Thyroid gland (tissue), 4 donors: ENCODE results near the gene KCNQ1. TPM values are rescaled to one million over a fixed set of nuclear protein-coding genes. Genes with fewer than 3 reads are reported as not detected.
"Not testable (repeated sequence)": the region's sequence is repeated elsewhere in the genome, so short reads cannot be mapped to it uniquely, and the experiment has no call there.

Source experiments
- DNase-seq, 2 donors: peaks; one replicate each; pipeline ENCODE4 v3.0.0-alpha.2; 2019
- H3K27ac ChIP-seq, 3 donors: fragments of 200-600 bp; sonication (generic); 1 replicate in 2 of 3; 2 replicates in 1 of 3; pipeline ENCODE4 v1.5.1; 2016 to 2019; ENCODE audit warnings: mild to moderate bottlenecking in 1 of 3, moderate library complexity in 1 of 3
- H3K27me3 ChIP-seq: fragments of 200-600 bp; sonication (generic); one replicate; pipeline ENCODE4 v1.5.1; 2019
- H3K36me3 ChIP-seq, 2 donors: fragments of 200-600 bp; sonication (generic); one replicate each; pipeline ENCODE4 v1.5.1; 2016 to 2019
- H3K4me1 ChIP-seq, 2 donors: fragments of 200-600 bp; sonication (generic); one replicate each; pipeline ENCODE4 v1.5.1; 2017 to 2019
- H3K4me3 ChIP-seq, 3 donors: fragments of 200-600 bp; sonication (generic); replicated peaks in 1 of 3; 1 replicate in 2 of 3; 2 replicates in 1 of 3; pipeline ENCODE4 v1.5.1; 2016; ENCODE audit warnings: mild to moderate bottlenecking in 1 of 3
- H3K9me3 ChIP-seq: fragments of 200-600 bp; sonication (generic); one replicate; pipeline ENCODE4 v1.5.1; 2017
- CTCF ChIP-seq, 6 experiments: fragments of 200-600 bp in 3 of 6; fragments of 450-650 bp in 3 of 6; sonication (generic) in 3 of 6; IDR thresholded peaks; one replicate each; pipeline ENCODE4 v1.5.1; 2016 to 2019; ENCODE audit warnings: antibody characterized with exemption in 6 of 6, mild to moderate bottlenecking in 2 of 6, inconsistent platforms in 1 of 6, moderate library complexity in 1 of 6
- POLR2A ChIP-seq, 2 donors: fragments of 450-650 bp; IDR thresholded peaks; one replicate each; pipeline ENCODE4 v1.6.1; 2017; ENCODE audit warnings: antibody characterized with exemption in 2 of 2, mild to moderate bottlenecking in 2 of 2, moderate library complexity in 1 of 2
- WGBS, 2 donors: methylation state at CpG; one replicate each; pipeline ENCODE4 v1.1.5; 2017; 5-methylcytosine and 5-hydroxymethylcytosine counted together
- intact Hi-C: fragments of 100-400 bp; cut with DNase I; formaldehyde crosslinking; loops from one replicate; pipeline ENCODE4 v1.15.1; 2023
- total RNA-seq, 4 donors: library from RNA; depleted of rRNA; stranded (reverse); fragments of >200 nt; gene quantifications; one replicate each; pipeline ENCODE4 v1.2.3, GENCODE V29; 2016

KCNQ1 gene
- total RNA-seq, 4 donors from 2014 or later = 51.3 to 103 (median 97.8) TPM

GRCh38 chr11:2477936-2478335 lies 33.1 kb downstream of the KCNQ1 start:
- DNase-seq = no peak
- Histone ChIP-seq H3K4me3 (no peak overlapping the region), H3K27ac (peak overlapping the region in 1 of 3 donors; percentile 17), H3K9me3 (no peaks in the 10 kb centered on the region), H3K27me3 (no peaks in the 10 kb centered on the region), H3K36me3 (no peaks in the 10 kb centered on the region), H3K4me1 (peaks cover 19 to 33% of the 10 kb centered on the region in 2 donors)
- intact Hi-C loops = no loop called here
- 91 to 92% methylated on average over 8 of the region's 8 CpGs for WGBS, 2 donors
- no peak for TF ChIP-seq CTCF (IDR thresholded peaks at IDR 0.05)

GRCh38 chr11:2480067-2480873 lies 35.5 kb downstream of the KCNQ1 start:
- WGBS, 2 donors = 70 to 83% methylated on average over 6 of the region's 6 CpGs
- DNase-seq, H3K36me3 ChIP-seq, H3K27me3 ChIP-seq, H3K4me3 ChIP-seq, H3K27ac ChIP-seq, intact Hi-C loops, H3K9me3 ChIP-seq: not testable (repeated sequence)
- H3K4me1 ChIP-seq = peaks cover 34 to 35% of the 10 kb centered on the region in 2 donors

GRCh38 chr11:2480874-2481220 lies 36.0 kb downstream of the KCNQ1 start:
- Histone ChIP-seq H3K4me1 (peaks cover 34 to 35% of the 10 kb centered on the region in 2 donors), H3K36me3 (no peaks in the 10 kb centered on the region), H3K27me3 (no peaks in the 10 kb centered on the region), H3K4me3 (no peak overlapping the region), H3K9me3 (no peaks in the 10 kb centered on the region), H3K27ac (no peak overlapping the region)
- TF ChIP-seq POLR2A (IDR thresholded peaks at IDR 0.05) (no peak), CTCF (IDR thresholded peaks at IDR 0.05) (no peak)
- 73 to 80% methylated on average over 7 of the region's 7 CpGs for whole genome bisulfite sequencing, 2 donors
- no peak for DNase-seq
- intact Hi-C loops = no loop called here

GRCh38 chr11:2481253-2481652 lies 36.4 kb downstream of the KCNQ1 start:
- H3K4me3 ChIP-seq = no peak overlapping the region
- intact Hi-C loops = no loop called here
- no peak for DNase-seq
- 76 to 81% methylated on average over 14 of the region's 14 CpGs for WGBS, 2 donors
- TF ChIP-seq CTCF (IDR thresholded peaks at IDR 0.05) (no peak), POLR2A (IDR thresholded peaks at IDR 0.05) (no peak)
- H3K9me3 ChIP-seq = no peaks in the 10 kb centered on the region
- H3K36me3 ChIP-seq = no peaks in the 10 kb centered on the region
- peaks cover 31 to 35% of the 10 kb centered on the region in 2 donors for H3K4me1 ChIP-seq
- no peak overlapping the region for H3K27ac ChIP-seq
- H3K27me3 ChIP-seq = no peaks in the 10 kb centered on the region

GRCh38 chr11:2482204-2482603 lies 37.4 kb downstream of the KCNQ1 start:
- Histone ChIP-seq H3K4me3 (no peak overlapping the region), H3K27me3 (no peaks in the 10 kb centered on the region), H3K27ac (peak overlapping the region; percentile 3 to 76 (median 23)), H3K36me3 (no peaks in the 10 kb centered on the region), H3K9me3 (no peaks in the 10 kb centered on the region), H3K4me1 (peaks cover 26% of the 10 kb centered on the region in 2 donors)
- DNase-seq = no peak
- intact Hi-C loops = no loop called here
- 76 to 77% methylated on average over 3 of the region's 3 CpGs for WGBS, 2 donors
- TF ChIP-seq POLR2A (IDR thresholded peaks at IDR 0.05) (no peak), CTCF (IDR thresholded peaks at IDR 0.05) (no peak)
